ENCODE measurements around the gene LRBA.

The LRBA gene

GRCh38 chr4:150302553-150302952 lies 712.5 kb downstream of the LRBA start:
- no peak for DNase-seq (ENCODE audit: low read depth in 1 of 2, low spot score in 1 of 2)

- no peak for DNase-seq (ENCODE audit: low read depth in 1 of 2, low spot score in 1 of 2)
Measured at GRCh38 chr4:150299816-150300215, 715.3 kb downstream of the LRBA start.

- DNase-seq (ENCODE audit: low read depth in 1 of 2, low spot score in 1 of 2) = no peak
Measured at GRCh38 chr4:150297861-150298474, 717.1 kb downstream of the LRBA start.

GRCh38 chr4:150289881-150290280 lies 725.2 kb downstream of the LRBA start:
- no peak for DNase-seq (ENCODE audit: low read depth in 1 of 2, low spot score in 1 of 2)

GRCh38 chr4:150289198-150289597 lies 725.9 kb downstream of the LRBA start:
- DNase-seq (ENCODE audit: low read depth in 1 of 2, low spot score in 1 of 2) = no peak

- DNase-seq (ENCODE audit: low read depth in 1 of 2, low spot score in 1 of 2) = no peak
Measured at GRCh38 chr4:150286656-150287055, 728.4 kb downstream of the LRBA start.

GRCh38 chr4:150283689-150284088 lies 731.4 kb downstream of the LRBA start:
- no peak for DNase-seq (ENCODE audit: low read depth in 1 of 2, low spot score in 1 of 2)

- DNase-seq (ENCODE audit: low read depth in 1 of 2, low spot score in 1 of 2) = no peak
Measured at GRCh38 chr4:150280975-150281374, 734.1 kb downstream of the LRBA start.

- DNase-seq (ENCODE audit: low read depth in 1 of 2, low spot score in 1 of 2) = no peak
Measured at GRCh38 chr4:150280081-150280895, 734.8 kb downstream of the LRBA start.

- DNase-seq (ENCODE audit: low read depth in 1 of 2, low spot score in 1 of 2) = no peak
Measured at GRCh38 chr4:150278206-150278605, 736.9 kb downstream of the LRBA start.

GRCh38 chr4:150268444-150268843 lies 746.6 kb downstream of the LRBA start:
- DNase-seq (ENCODE audit: low read depth in 1 of 2, low spot score in 1 of 2) = no peak

- DNase-seq (ENCODE audit: low read depth in 1 of 2, low spot score in 1 of 2) = no peak
Measured at GRCh38 chr4:150265806-150266205, 749.3 kb downstream of the LRBA start.

GRCh38 chr4:150264595-150265161 lies 750.4 kb downstream of the LRBA start:
- no peak for DNase-seq (ENCODE audit: low read depth in 1 of 2, low spot score in 1 of 2)

GRCh38 chr4:150262611-150263010 lies 752.5 kb downstream of the LRBA start:
- no peak for DNase-seq (ENCODE audit: low read depth in 1 of 2, low spot score in 1 of 2)

- DNase-seq (ENCODE audit: low read depth in 1 of 2, low spot score in 1 of 2) = no peak
Measured at GRCh38 chr4:150261571-150261970, 753.5 kb downstream of the LRBA start.

GRCh38 chr4:150259861-150260567 lies 755.1 kb downstream of the LRBA start:
- DNase-seq (ENCODE audit: low read depth in 1 of 2, low spot score in 1 of 2) = no peak

- DNase-seq (ENCODE audit: low read depth in 1 of 2, low spot score in 1 of 2) = no peak
Measured at GRCh38 chr4:150258569-150258968, 756.5 kb downstream of the LRBA start.

GRCh38 chr4:150256841-150257730 lies 758.0 kb downstream of the LRBA start:
- no peak for DNase-seq (ENCODE audit: low read depth in 1 of 2, low spot score in 1 of 2)

- DNase-seq (ENCODE audit: low read depth in 1 of 2, low spot score in 1 of 2) = no peak
Measured at GRCh38 chr4:150256225-150256620, 758.9 kb downstream of the LRBA start.

- no peak for DNase-seq (ENCODE audit: low read depth in 1 of 2, low spot score in 1 of 2)
Measured at GRCh38 chr4:150255610-150256224, 759.4 kb downstream of the LRBA start.
